Glutamatergic neuron (in vitro differentiated cells): ENCODE results near the gene EML2. TPM values are rescaled to one million over a fixed set of nuclear protein-coding genes. Genes with fewer than 3 reads are reported as not detected.

Source experiments
- DNase-seq: peaks from one replicate; pipeline ENCODE4 v3.0.0; 2022
- H3K27ac Mint-ChIP-seq: one replicate; pipeline ENCODE4 v1.8.0; 2020; ENCODE audit warnings: mild to moderate bottlenecking, mixed read lengths, inconsistent platforms; ENCODE audit not compliant: unreplicated experiment
- H3K27me3 Mint-ChIP-seq: one replicate; pipeline ENCODE4 v1.8.0; 2020; ENCODE audit warnings: mild to moderate bottlenecking, moderate library complexity, mixed read lengths, inconsistent platforms; ENCODE audit not compliant: unreplicated experiment
- H3K36me3 Mint-ChIP-seq: one replicate; pipeline ENCODE4 v1.8.0; 2020; ENCODE audit warnings: mild to moderate bottlenecking, mixed read lengths, inconsistent platforms; ENCODE audit not compliant: unreplicated experiment
- H3K4me1 Mint-ChIP-seq: one replicate; pipeline ENCODE4 v1.8.0; 2020; ENCODE audit warnings: mild to moderate bottlenecking, low read depth, mixed read lengths, inconsistent platforms; ENCODE audit not compliant: unreplicated experiment
- H3K4me3 Mint-ChIP-seq: one replicate; pipeline ENCODE4 v1.8.0; 2020; ENCODE audit warnings: mild to moderate bottlenecking, mixed read lengths, inconsistent platforms; ENCODE audit not compliant: unreplicated experiment
- H3K9me3 Mint-ChIP-seq: one replicate; pipeline ENCODE4 v1.8.0; 2020; ENCODE audit warnings: mild to moderate bottlenecking, moderate library complexity, mixed read lengths, inconsistent platforms; ENCODE audit not compliant: unreplicated experiment
- total RNA-seq: library from RNA; stranded (reverse); fragmentation: NEBNext Ultra II Directional; extraction: Animal tissue kit (Norgen Biotek cat#: 25700); gene quantifications from one replicate; pipeline ENCODE4 v1.2.1, GENCODE V29; 2021; ENCODE audit not compliant: unreplicated experiment
- TF ChIP-seq, protein P1 (sequence below): fragments of 200-600 bp; sonication (generic); IDR thresholded peaks from one replicate; pipeline ENCODE4 v1.5.0; 2021; ENCODE audit not compliant: partially characterized antibody, unreplicated experiment

EML2 gene
- total RNA-seq, 1 donor from 2014 or later = 53.2 TPM

DNA sequence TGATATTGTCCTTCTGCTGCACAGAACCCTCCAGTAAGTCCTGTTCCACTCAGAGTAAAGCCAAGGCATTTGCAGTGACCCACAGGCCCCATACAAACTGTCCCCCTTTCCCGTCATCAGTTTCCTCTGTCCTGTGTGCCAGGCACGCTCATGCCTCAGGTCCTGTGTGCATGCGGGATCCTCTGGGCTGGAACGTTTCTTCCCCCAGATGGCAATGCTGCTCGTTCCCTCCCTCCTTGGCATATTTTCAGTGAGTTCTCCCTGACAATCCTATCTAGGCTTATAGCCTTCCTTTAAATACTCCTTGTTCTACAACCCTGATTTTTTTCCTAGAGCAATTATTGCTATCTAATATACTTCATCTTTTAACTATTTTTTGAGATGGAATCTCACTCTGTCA, 60.3 kb downstream of the EML2 start:
- H3K27me3 Mint-ChIP-seq = peaks cover 6% of the 10 kb centered on the region
- no peaks in the 10 kb centered on the region for H3K36me3 Mint-ChIP-seq
- no peak overlapping the region for H3K27ac Mint-ChIP-seq
- no peak for DNase-seq
- no peak overlapping the region for H3K4me3 Mint-ChIP-seq
- H3K9me3 Mint-ChIP-seq = peaks cover 4% of the 10 kb centered on the region
- H3K4me1 Mint-ChIP-seq = peaks cover 8% of the 10 kb centered on the region
- TF ChIP-seq, protein P1, sequence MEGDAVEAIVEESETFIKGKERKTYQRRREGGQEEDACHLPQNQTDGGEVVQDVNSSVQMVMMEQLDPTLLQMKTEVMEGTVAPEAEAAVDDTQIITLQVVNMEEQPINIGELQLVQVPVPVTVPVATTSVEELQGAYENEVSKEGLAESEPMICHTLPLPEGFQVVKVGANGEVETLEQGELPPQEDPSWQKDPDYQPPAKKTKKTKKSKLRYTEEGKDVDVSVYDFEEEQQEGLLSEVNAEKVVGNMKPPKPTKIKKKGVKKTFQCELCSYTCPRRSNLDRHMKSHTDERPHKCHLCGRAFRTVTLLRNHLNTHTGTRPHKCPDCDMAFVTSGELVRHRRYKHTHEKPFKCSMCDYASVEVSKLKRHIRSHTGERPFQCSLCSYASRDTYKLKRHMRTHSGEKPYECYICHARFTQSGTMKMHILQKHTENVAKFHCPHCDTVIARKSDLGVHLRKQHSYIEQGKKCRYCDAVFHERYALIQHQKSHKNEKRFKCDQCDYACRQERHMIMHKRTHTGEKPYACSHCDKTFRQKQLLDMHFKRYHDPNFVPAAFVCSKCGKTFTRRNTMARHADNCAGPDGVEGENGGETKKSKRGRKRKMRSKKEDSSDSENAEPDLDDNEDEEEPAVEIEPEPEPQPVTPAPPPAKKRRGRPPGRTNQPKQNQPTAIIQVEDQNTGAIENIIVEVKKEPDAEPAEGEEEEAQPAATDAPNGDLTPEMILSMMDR = no peak

DNA sequence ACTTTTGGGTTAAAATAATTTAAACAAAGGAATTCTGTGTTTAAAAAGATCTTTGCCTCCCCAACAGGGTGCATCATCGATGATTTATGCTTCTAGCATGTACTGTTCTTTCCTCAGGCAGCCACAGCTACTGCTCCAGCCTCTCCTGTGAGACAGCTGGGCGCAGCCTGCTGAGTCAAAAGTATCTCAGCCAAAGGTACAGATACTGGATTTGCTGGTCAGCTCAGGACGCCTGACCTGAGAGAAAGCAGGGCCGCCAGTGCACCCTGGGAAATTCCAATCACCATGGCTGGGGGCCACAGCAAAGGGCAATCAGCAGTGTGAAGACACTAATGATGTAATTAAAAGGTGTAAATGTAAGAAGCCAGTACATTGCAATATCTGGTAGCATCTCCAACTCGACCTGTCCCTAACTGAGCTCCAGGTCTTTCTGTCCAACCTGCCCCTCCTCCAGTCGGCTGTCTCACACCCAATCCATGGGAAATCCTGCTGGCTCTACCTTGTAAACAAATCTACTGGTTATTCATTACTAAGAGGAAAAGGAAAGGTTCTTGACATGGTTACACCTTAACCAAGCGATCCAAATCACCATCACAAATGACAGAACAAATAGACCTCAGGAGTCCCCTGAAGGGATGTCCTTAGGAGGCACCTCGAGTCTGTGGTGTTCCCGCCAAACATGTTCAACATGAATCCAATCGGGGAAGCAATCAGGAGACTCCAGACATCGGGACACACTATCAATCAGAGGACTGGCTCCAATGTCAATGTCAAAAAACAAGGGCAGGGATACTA, 61.9 kb downstream of the EML2 start:
- Mint-ChIP-seq H3K27me3 (peaks cover 4% of the 10 kb centered on the region), H3K36me3 (no peaks in the 10 kb centered on the region), H3K27ac (peak overlapping the region; percentile 2), H3K4me1 (peaks cover 5% of the 10 kb centered on the region), H3K4me3 (no peak overlapping the region), H3K9me3 (peaks cover 4% of the 10 kb centered on the region)
- TF ChIP-seq, protein P1 = no peak
- no peak for DNase-seq

DNA sequence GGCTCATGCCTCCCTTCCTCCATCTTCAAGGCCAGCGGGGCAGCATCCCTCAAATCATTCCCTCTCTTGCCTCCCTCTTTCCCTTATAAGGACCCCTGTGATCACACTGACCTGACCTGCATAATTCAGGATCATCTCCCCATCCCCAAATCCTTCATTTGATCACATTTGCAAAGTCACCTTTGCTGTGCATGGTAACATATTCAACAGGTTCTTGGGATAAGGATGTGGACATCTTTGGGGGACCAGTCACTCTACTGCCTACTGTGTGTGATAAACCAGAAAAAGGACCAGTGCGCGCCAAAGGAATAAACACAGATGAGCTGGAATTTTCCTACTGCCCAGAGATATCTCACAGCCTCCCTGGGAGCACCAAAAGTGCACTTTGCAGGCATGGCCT, 62.5 kb downstream of the EML2 start:
- H3K4me3 Mint-ChIP-seq = no peak overlapping the region
- peaks cover 4% of the 10 kb centered on the region for H3K9me3 Mint-ChIP-seq
- no peaks in the 10 kb centered on the region for H3K36me3 Mint-ChIP-seq
- H3K4me1 Mint-ChIP-seq = peaks cover 5% of the 10 kb centered on the region
- peaks cover 3% of the 10 kb centered on the region for H3K27me3 Mint-ChIP-seq
- DNase-seq = no peak
- TF ChIP-seq, protein P1 = no peak
- no peak overlapping the region for H3K27ac Mint-ChIP-seq

DNA sequence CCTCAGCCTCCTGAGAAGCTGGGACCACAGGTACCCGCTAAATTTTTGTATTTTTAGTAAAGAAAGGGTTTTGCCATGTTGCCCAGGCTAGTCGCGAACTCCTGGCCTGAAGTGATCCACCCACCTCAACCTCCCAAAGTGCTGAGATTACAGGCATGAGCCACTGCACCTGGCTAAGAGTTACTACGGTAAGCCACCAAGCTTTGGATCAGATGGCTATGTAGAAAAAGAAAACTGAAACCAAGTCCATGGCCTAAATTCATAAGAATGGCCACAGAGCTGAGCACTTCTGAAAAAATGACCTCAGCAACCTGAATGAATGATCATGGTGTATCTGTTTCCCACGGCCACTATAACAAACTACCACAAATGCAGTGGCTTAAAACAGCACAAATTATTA, 64.0 kb downstream of the EML2 start:
- TF ChIP-seq, protein P1 = no peak
- H3K27me3 Mint-ChIP-seq = peaks cover 3% of the 10 kb centered on the region
- H3K9me3 Mint-ChIP-seq = peaks cover 4% of the 10 kb centered on the region
- H3K36me3 Mint-ChIP-seq = no peaks in the 10 kb centered on the region
- no peak overlapping the region for H3K27ac Mint-ChIP-seq
- no peak for DNase-seq
- peaks cover 5% of the 10 kb centered on the region for H3K4me1 Mint-ChIP-seq
- H3K4me3 Mint-ChIP-seq = no peak overlapping the region

DNA sequence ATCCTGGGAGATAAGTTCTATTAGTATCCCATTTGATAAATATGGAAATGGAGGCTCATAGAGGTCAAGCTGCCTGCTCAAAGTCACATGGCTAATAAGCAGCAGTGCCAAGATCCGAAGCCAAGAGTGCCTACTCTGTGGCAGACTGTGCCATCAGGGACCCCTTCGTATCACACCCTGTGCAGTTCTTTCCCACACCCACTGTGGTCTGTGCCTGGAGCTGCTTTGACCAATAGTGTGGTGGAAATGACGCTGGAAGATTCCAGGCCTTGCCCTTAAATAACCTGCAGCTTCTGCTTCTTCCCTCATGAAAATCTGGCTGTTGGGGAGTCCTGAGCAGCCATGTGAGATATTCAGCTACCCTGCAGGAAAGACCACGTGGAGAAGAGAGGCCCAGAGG, 64.7 kb downstream of the EML2 start:
- no peaks in the 10 kb centered on the region for H3K36me3 Mint-ChIP-seq
- peaks cover 3% of the 10 kb centered on the region for H3K27me3 Mint-ChIP-seq
- H3K4me3 Mint-ChIP-seq = no peak overlapping the region
- no peak overlapping the region for H3K27ac Mint-ChIP-seq
- H3K9me3 Mint-ChIP-seq = peaks cover 6% of the 10 kb centered on the region
- TF ChIP-seq, protein P1 = no peak
- no peak for DNase-seq
- peaks cover 5% of the 10 kb centered on the region for H3K4me1 Mint-ChIP-seq
